ENCODE data around the gene ZC3H12C. TPM values are rescaled to one million over a fixed set of nuclear protein-coding genes. Genes with fewer than 3 reads are reported as not detected.

The ZC3H12C gene
- total and polyA plus RNA-seq, 3 donors from 2014 or later: 6.8 to 17.0 (median 16.9) TPM

DNA sequence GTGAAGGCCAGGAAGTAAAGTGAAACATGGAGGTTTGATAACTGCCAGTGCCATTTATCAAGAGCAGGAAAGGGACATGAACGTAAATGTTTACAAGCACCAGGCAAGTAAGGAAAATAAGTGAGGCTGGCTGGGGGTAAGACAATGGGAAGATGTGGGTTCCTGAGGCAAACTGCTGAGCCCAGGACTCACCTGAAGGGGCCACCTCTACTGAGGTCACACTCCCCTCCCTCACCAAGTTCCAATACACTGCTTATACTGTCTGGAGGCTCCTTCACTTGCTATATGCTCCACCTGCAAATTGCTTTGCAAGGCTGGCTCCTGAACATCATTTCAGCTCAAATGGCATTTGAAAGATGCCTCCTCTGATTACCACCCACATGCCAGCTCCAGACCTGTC, 10.3 kb upstream of the ZC3H12C start:
- H3K27me3 ChIP-seq: no peaks in the 10 kb centered on the region
- peaks cover 5% of the 10 kb centered on the region for H3K4me1 ChIP-seq
- intact Hi-C loops (cut with DNase I; ENCODE audit: low total_unique reads): no loop called here
- no peak overlapping the region for H3K27ac ChIP-seq
- TF ChIP-seq POLR2A (IDR thresholded peaks at IDR 0.05) (no peak), CTCF (IDR thresholded peaks at IDR 0.05) (no peak)
- H3K9me3 ChIP-seq: no peaks in the 10 kb centered on the region
- no peaks in the 10 kb centered on the region for H3K36me3 ChIP-seq (ENCODE audit: low read depth, missing control alignments)
- DNase-seq: no peak
- 78 to 95% methylated on average over 1 of the region's 1 CpG for WGBS, 2 donors
- no peak overlapping the region for H3K4me3 ChIP-seq

DNA sequence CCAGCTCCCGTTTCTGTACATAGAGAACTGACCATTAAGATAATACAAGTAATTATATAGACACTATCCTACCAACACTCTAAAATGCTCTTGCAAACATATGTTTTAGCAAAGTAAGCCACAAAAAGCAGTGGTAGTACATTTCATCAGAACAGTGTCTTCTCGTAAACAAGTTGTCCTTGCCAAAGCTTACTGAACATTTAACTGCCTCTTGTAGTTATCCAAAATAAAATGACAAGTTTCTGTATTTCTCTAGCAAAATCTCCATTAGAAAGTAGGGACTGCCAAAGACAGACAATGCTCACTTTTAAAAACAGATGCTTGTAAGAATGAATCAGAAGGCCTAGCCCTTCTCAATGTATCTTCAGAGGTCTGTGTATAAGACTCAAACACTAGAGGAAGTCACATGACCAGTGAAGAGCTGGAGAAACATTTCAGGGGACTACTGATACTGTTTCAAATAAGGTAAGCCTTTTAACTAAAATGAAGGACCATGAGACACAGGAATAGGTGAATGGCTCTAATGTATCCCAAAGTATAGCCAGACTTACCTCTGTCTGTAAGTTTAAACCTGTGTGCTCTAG, 7.8 kb upstream of the ZC3H12C start:
- intact Hi-C loops (cut with DNase I; ENCODE audit: low total_unique reads): no loop called here
- no peak for TF ChIP-seq CTCF (IDR thresholded peaks at IDR 0.05)
- TF ChIP-seq POLR2A (IDR thresholded peaks at IDR 0.05): no peak
- H3K4me1 ChIP-seq: peaks cover 5% of the 10 kb centered on the region
- H3K27ac ChIP-seq: peak overlapping the region; percentile 43 to 67
- H3K36me3 ChIP-seq (ENCODE audit: low read depth, missing control alignments): no peaks in the 10 kb centered on the region
- no peaks in the 10 kb centered on the region for H3K27me3 ChIP-seq
- DNase-seq: no peak
- 44 to 54% methylated on average over 2 of the region's 2 CpGs for WGBS, 2 donors
- H3K4me3 ChIP-seq: no peak overlapping the region
- no peaks in the 10 kb centered on the region for H3K9me3 ChIP-seq

DNA sequence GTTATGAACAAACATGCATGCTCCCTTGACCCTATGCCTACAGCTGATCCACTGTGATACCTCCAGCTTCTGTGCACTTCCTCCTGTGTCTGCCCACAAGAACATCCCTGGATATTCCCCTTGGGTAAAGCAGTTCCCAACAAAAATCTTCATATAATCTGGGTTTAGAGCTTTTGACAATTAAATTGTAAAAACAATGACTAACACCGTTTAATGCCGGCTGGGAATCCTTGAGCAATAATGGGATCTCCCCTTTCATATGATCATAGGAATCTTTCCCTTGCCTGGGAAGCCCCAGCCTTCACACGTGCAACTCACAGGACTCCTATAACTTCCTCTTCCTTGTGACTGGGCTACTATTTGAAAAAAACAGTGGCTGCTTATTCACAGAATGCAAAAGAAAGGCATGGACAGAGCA, 6.3 kb upstream of the ZC3H12C start:
- Histone ChIP-seq H3K9me3 (no peaks in the 10 kb centered on the region), H3K36me3 (ENCODE audit: low read depth, missing control alignments) (no peaks in the 10 kb centered on the region), H3K4me3 (no peak overlapping the region), H3K27ac (no peak overlapping the region), H3K4me1 (peaks cover 5% of the 10 kb centered on the region), H3K27me3 (no peaks in the 10 kb centered on the region)
- 43 to 54% methylated on average over 3 of the region's 3 CpGs for WGBS, 2 donors
- intact Hi-C loops (cut with DNase I; ENCODE audit: low total_unique reads): no loop called here
- DNase-seq: no peak
- TF ChIP-seq POLR2A (IDR thresholded peaks at IDR 0.05): no peak
- no peak for TF ChIP-seq CTCF (IDR thresholded peaks at IDR 0.05)

DNA sequence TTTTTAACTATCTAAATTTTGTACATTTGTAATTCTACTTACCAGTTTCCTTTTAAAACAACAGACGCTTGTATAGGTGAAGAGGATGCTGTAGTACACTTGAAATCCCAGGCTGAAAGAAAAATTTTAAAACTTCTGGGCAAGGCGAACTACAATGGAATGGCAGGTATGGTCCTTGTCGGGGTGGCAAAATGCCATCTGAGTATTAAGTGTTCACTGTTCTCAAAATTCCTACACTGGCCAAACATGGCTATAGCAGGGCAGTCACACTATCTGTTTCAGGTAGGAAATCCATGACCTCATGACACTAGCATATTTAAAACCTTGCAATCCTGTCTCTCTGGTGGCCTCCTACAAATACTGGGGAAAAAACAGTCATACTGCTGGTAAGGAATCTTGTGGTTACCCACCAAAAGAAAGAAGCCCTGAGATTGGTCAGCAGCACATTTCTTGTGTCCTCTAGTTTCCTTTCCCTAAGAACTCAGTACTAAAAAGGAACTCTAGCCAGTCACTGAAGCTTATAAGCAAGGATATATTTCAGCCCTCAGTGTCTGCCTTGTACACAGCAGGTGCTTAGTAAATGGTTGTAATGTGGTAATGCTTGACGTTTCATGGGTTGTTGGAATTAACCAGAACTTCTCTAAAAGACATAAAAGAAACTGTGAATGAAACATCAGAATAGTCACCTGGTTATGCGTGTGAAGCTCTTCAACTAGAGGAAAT, 5.2 kb upstream of the ZC3H12C start:
- Histone ChIP-seq H3K4me1 (peaks cover 5% of the 10 kb centered on the region), H3K36me3 (ENCODE audit: low read depth, missing control alignments) (no peaks in the 10 kb centered on the region), H3K27me3 (no peaks in the 10 kb centered on the region), H3K4me3 (no peak overlapping the region), H3K27ac (no peak overlapping the region), H3K9me3 (no peaks in the 10 kb centered on the region)
- no peak for TF ChIP-seq CTCF (IDR thresholded peaks at IDR 0.05)
- no peak for TF ChIP-seq POLR2A (IDR thresholded peaks at IDR 0.05)
- intact Hi-C loops (cut with DNase I; ENCODE audit: low total_unique reads): no loop called here
- WGBS, 2 donors: 82 to 91% methylated on average over 5 of the region's 5 CpGs
- no peak for DNase-seq
